ENCODE measurements around the gene SLC9C1. TPM values are rescaled to one million over a fixed set of nuclear protein-coding genes. Genes with fewer than 3 reads are reported as not detected.

The SLC9C1 gene
- total RNA-seq, 1 experiment from 2014 or later = not detected

DNA sequence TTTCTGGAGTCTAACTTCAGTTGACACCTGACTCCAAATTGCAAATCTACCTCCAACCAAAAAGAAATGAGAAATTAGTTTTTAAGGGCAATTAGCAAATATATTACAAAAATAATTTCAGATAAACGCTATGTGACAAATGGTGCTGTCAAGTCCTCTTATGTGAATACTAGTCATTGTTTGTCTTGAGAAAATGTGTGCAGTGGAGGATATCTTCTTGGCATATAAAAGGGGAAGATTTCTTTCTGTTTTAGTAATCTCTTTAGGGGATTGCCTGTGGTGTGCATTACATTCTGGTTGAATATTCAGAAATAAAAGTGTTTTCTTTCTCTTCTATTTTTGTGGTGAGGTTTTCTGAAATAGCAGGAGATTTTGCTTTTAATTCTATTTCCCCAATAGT is 158.0 kb downstream of the SLC9C1 start:
- CTCF ChIA-PET = no interaction called here
- no peaks in the 10 kb centered on the region for H3K9me3 ChIP-seq (ENCODE audit: low read depth, low read length, poor library complexity, severe bottlenecking)
- H3K36me3 ChIP-seq (ENCODE audit: insufficient read depth, low read length, poor library complexity, severe bottlenecking) = no peaks in the 10 kb centered on the region
- DNase-seq (ENCODE audit: low spot score) = no peak
- intact Hi-C loops (cut with micrococcal nuclease; ENCODE audit: unreplicated experiment) = loop anchor here (2.0 to 10.0 kb wide), 2 partner anchors 179 to 383 kb away; no protein-coding TSS in a partner anchor
- TF ChIP-seq EZH2 (IDR thresholded peaks at IDR 0.05; ENCODE audit: borderline replicate concordance, low read depth, low read length, poor library complexity, severe bottlenecking) (no peak), CTCF (conservative IDR thresholded peaks at IDR 0.05; ENCODE audit: low read depth, low read length) (no peak)
- no peaks in the 10 kb centered on the region for H3K27me3 ChIP-seq (replicated peaks; ENCODE audit: insufficient read depth, low read depth, low read length, poor library complexity)
- H3K4me3 ChIP-seq (ENCODE audit: low read depth, low read length, poor library complexity, severe bottlenecking) = no peak overlapping the region
- no peaks in the 10 kb centered on the region for H3K4me1 ChIP-seq (ENCODE audit: insufficient read depth, low read length, poor library complexity, severe bottlenecking)
- POLR2A ChIA-PET (ENCODE audit: low non-redundant PET) = no interaction called here
- H3K27ac ChIP-seq (ENCODE audit: low read depth, low read length, poor library complexity, severe bottlenecking) = no peak overlapping the region
- no TSS peak for BruUV-seq (replicated peaks)

DNA sequence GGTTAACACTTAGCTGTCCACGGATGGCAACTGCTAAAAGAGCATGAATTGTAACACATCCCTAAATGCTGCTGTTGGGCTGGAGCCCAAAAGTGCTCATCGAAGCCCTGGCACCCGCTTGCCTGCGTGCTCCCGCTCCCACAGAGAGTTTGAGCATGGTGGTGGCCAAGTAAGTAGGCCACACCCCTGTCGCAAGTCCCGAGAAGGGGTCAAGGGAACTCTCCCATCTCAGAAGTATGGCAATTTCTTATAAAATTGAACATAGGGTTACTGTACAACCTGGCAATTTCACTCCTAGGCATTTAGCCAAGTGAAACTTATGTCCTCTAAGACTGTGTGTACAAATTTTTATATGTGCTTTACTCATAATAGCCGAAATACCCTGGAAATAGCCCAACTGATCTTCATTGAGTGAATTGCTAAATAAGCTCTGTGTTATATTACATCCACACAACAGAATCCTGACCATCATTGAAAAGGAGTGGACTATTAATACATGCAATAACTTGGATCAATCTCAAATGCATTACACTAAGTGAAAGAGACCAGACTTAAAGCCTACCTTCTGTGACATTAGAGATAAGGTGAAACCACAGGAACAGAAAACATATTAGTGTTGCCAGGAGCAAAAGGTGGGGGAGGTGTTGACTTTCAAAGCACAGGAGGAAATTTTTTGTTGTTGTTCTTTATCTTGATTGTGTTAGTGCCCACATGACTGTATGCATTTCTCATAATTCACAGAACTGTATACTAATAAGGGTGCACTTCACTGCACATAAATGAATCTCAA is 159.5 kb downstream of the SLC9C1 start:
- ChIA-PET POLR2A (ENCODE audit: low non-redundant PET) (no interaction called here), CTCF (no interaction called here)
- DNase-seq (ENCODE audit: low spot score) = no peak
- Histone ChIP-seq H3K4me3 (ENCODE audit: low read depth, low read length, poor library complexity, severe bottlenecking) (no peak overlapping the region), H3K27ac (ENCODE audit: low read depth, low read length, poor library complexity, severe bottlenecking) (no peak overlapping the region), H3K36me3 (ENCODE audit: insufficient read depth, low read length, poor library complexity, severe bottlenecking) (no peaks in the 10 kb centered on the region), H3K27me3 (replicated peaks; ENCODE audit: insufficient read depth, low read depth, low read length, poor library complexity) (no peaks in the 10 kb centered on the region), H3K4me1 (ENCODE audit: insufficient read depth, low read length, poor library complexity, severe bottlenecking) (no peaks in the 10 kb centered on the region), H3K9me3 (ENCODE audit: low read depth, low read length, poor library complexity, severe bottlenecking) (no peaks in the 10 kb centered on the region)
- BruUV-seq (replicated peaks) = no TSS peak
- intact Hi-C loops (cut with micrococcal nuclease; ENCODE audit: unreplicated experiment) = loop anchor here (10.0 kb wide), 1 partner anchor 180 kb away; no protein-coding TSS in a partner anchor
- TF ChIP-seq EZH2 (IDR thresholded peaks at IDR 0.05; ENCODE audit: borderline replicate concordance, low read depth, low read length, poor library complexity, severe bottlenecking) (no peak), CTCF (conservative IDR thresholded peaks at IDR 0.05; ENCODE audit: low read depth, low read length) (no peak)

DNA sequence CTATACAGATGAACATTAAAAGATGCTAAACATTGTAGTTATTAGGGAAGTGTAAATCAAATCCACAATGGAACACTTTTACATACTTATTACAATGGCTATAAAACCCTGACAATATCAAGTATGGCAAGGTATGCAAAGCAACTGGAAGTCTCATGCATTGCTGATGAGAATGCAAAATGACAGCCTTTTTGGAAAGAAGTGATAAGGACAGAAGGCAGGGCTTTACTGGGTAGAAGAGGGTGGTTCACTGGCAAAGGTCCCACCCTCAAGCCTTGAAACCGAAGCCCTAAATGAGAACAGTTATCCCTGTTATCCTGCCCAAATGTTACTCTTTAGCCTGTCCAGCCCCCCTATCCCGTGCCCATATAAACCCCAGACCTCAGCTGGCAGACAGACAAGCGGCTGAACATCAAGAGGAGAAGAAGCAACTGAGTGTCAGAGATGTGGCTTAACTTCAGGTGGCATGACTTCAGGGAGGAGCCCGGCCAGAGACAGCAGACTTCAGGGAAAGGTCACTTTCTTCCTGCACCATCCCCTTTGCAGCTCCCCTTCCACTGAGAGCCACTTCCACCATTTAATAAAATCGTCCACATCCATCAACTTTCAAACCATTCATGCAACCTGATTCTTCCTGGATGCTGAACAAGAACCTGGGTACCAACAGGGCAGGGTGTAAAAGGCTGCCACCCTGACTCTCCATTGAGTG is 160.2 kb downstream of the SLC9C1 start:
- Histone ChIP-seq H3K4me1 (ENCODE audit: insufficient read depth, low read length, poor library complexity, severe bottlenecking) (no peaks in the 10 kb centered on the region), H3K36me3 (ENCODE audit: insufficient read depth, low read length, poor library complexity, severe bottlenecking) (no peaks in the 10 kb centered on the region), H3K27me3 (replicated peaks; ENCODE audit: insufficient read depth, low read depth, low read length, poor library complexity) (no peaks in the 10 kb centered on the region), H3K27ac (ENCODE audit: low read depth, low read length, poor library complexity, severe bottlenecking) (no peak overlapping the region), H3K9me3 (ENCODE audit: low read depth, low read length, poor library complexity, severe bottlenecking) (no peaks in the 10 kb centered on the region), H3K4me3 (ENCODE audit: low read depth, low read length, poor library complexity, severe bottlenecking) (no peak overlapping the region)
- no peak for DNase-seq (ENCODE audit: low spot score)
- CTCF ChIA-PET = no interaction called here
- intact Hi-C loops (cut with micrococcal nuclease; ENCODE audit: unreplicated experiment) = loop anchor here (10.0 kb wide), 1 partner anchor 181 kb away; no protein-coding TSS in a partner anchor
- TF ChIP-seq EZH2 (IDR thresholded peaks at IDR 0.05; ENCODE audit: borderline replicate concordance, low read depth, low read length, poor library complexity, severe bottlenecking) = no peak
- no peak for TF ChIP-seq CTCF (conservative IDR thresholded peaks at IDR 0.05; ENCODE audit: low read depth, low read length)
- no TSS peak for BruUV-seq (replicated peaks)
- POLR2A ChIA-PET (ENCODE audit: low non-redundant PET) = no interaction called here

All from A673 (cell line).